ENCODE measurements around the gene TRAPPC3.

DNA sequence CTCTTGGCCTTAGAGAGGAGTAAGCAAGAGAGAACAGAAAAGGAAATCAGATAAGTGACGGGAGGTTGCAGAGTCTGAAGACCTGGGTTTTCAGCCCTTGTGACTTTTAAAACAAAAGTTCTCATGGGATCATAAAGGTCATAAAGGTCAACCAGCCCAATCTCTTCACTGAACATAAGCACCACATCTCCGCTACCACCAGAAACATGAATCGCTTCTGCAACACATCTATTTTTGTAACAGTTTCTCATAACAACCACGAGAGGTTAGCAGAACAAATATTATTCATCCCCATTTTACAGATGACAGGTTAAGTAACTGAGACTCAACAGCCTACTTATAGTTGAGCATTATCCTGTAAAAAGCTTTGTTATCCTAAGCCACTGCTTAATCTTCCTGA lies 5.9 kb downstream of the TRAPPC3 start:
- TF ChIP-seq, protein P1, sequence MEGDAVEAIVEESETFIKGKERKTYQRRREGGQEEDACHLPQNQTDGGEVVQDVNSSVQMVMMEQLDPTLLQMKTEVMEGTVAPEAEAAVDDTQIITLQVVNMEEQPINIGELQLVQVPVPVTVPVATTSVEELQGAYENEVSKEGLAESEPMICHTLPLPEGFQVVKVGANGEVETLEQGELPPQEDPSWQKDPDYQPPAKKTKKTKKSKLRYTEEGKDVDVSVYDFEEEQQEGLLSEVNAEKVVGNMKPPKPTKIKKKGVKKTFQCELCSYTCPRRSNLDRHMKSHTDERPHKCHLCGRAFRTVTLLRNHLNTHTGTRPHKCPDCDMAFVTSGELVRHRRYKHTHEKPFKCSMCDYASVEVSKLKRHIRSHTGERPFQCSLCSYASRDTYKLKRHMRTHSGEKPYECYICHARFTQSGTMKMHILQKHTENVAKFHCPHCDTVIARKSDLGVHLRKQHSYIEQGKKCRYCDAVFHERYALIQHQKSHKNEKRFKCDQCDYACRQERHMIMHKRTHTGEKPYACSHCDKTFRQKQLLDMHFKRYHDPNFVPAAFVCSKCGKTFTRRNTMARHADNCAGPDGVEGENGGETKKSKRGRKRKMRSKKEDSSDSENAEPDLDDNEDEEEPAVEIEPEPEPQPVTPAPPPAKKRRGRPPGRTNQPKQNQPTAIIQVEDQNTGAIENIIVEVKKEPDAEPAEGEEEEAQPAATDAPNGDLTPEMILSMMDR (IDR thresholded peaks at IDR 0.05): no peak
- TF ChIP-seq POLR2A (IDR thresholded peaks at IDR 0.05): no peak

Measured in esophagus squamous epithelium (tissue), 4 donors.